ENCODE measurements around the gene KCNN3. TPM values are rescaled to one million over a fixed set of nuclear protein-coding genes. Genes with fewer than 3 reads are reported as not detected.

Gene KCNN3
- total and polyA plus RNA-seq, 2 of the 8 experiments (the other 6 are each of a cell fraction or from before 2014, with no cell fraction given): 2.8 to 3.7 TPM

DNA sequence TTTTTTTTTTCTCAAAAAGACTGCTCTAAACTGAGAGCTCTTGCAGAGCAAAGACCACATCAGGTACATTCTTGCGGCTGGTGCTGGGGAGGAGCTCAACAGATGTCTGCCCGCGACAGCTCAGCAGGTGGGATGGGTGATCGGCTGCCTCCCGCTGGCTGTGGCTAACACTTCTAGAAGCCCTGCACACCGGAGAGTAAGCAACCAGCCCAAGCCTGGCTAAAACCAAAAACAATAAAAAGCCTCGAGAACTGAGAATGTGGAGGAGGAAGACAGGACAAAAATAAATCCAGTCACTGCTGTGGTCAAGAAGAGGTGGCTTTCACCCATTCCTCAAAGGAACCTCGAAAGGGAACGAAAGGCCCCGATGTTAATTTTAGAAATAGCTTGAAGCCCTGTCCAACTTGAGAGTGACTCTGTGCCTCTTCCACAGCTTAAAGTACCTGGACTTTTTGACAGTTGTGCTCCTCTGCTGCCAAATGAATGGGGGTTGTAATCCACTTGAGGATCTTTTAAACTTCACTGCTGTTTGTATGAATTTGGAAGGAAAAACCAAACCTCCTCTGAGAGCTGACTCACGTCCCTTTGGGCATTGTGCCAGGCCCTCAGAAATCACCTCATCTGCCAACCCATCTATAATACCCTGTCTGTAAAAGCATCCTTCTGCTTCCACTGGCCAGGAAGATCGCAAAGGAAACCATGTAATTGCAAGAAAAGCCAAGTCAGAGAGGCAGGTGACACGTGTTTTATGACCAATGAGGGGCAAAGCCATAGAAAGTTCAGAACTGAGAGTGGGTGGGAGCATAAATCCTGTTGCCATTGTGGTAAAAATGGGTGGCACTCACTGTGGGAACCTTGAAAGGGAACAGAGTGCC, 78.6 kb downstream of the KCNN3 start (continued):
- TF ChIP-seq TBP (IDR thresholded peaks at IDR 0.05; ENCODE audit: low read depth, low read length) (no peak), ATF3 (IDR thresholded peaks at IDR 0.05; ENCODE audit: insufficient read depth, low read depth, low read length) (no peak)
